Dorsolateral prefrontal cortex (tissue), 118 donors: Measurements from ENCODE around the gene PTDSS2. TPM values are rescaled to one million over a fixed set of nuclear protein-coding genes. Genes with fewer than 3 reads are reported as not detected.

ENCODE experiments used
- total RNA-seq, 120 experiments: library from RNA; stranded (reverse); gene quantifications; one replicate each; pipeline versions ENCODE4 v1.2.3 to v1.2.4, GENCODE V29; 2022

Gene PTDSS2
- total RNA-seq, 120 experiments from 2014 or later, result 32.5 to 82.7 (median 53.2) TPM

Other genes starting within 250 kb of the PTDSS2 start
- 10 to 100 TPM; 22.9 to 47.4 (median 33.0) TPM for gene BET1L, start 242.9 kb upstream of the PTDSS2 start, total RNA-seq
- gene RIC8A, start 242.6 kb upstream of the PTDSS2 start, total RNA-seq, result 100 to 1,000 TPM in 2 of 120 experiments, 10 to 100 TPM in 118; 55.0 to 104 (median 78.7) TPM
- 10 to 100 TPM; 32.3 to 71.0 (median 52.8) TPM for gene SIRT3, start 213.9 kb upstream of the PTDSS2 start, total RNA-seq
- 100 to 1,000 TPM in 5 of 120 experiments, 10 to 100 TPM in 115; 50.5 to 105 (median 80.8) TPM for gene PSMD13, start 213.3 kb upstream of the PTDSS2 start, total RNA-seq
- under 1 TPM in 48 of 120 experiments, not detected in 72; 0.13 to 0.76 (median 0.26) TPM for gene NLRP6, start 171.9 kb upstream of the PTDSS2 start, total RNA-seq
- 10 to 100 TPM in 62 of 120 experiments, 1 to 10 TPM in 58; 2.7 to 23.2 (median 10.1) TPM for gene PGGHG, start 161.2 kb upstream of the PTDSS2 start, total RNA-seq
- gene IFITM5, start 150.8 kb upstream of the PTDSS2 start, total RNA-seq, result under 1 TPM in 1 of 120 experiments, not detected in 119; 0.76 TPM
- 100 to 1,000 TPM in 70 of 120 experiments, 10 to 100 TPM in 50; 21.6 to 340 (median 114) TPM for gene IFITM2, start 142.5 kb upstream of the PTDSS2 start, total RNA-seq
- gene IFITM1, start 136.2 kb upstream of the PTDSS2 start, total RNA-seq, result 100 to 1,000 TPM in 23 of 120 experiments, 10 to 100 TPM in 97; 19.2 to 217 (median 70.2) TPM
- gene IFITM3, start 129.4 kb upstream of the PTDSS2 start, total RNA-seq, result 100 to 1,000 TPM in 115 of 120 experiments, 10 to 100 TPM in 5; 78.3 to 905 (median 216) TPM
- 100 to 1,000 TPM in 116 of 120 experiments, 10 to 100 TPM in 4; 81.4 to 330 (median 132) TPM for gene B4GALNT4, start 80.8 kb upstream of the PTDSS2 start, total RNA-seq
- gene PKP3, start 56.1 kb upstream of the PTDSS2 start, total RNA-seq, result 1 to 10 TPM in 96 of 120 experiments, under 1 TPM in 22, not detected in 2; 0.29 to 5.2 (median 1.7) TPM
- 10 to 100 TPM; 13.7 to 52.3 (median 29.2) TPM for gene SIGIRR, start 35.3 kb upstream of the PTDSS2 start, total RNA-seq
- gene ANO9, start 8.3 kb upstream of the PTDSS2 start, total RNA-seq, result under 1 TPM in 21 of 120 experiments, not detected in 99; 0.08 to 0.70 (median 0.20) TPM
- 100 to 1,000 TPM in 68 of 120 experiments, 10 to 100 TPM in 52; 67.4 to 242 (median 102) TPM for gene RNH1, start 57.0 kb downstream of the PTDSS2 start, total RNA-seq
- gene HRAS, start 85.3 kb downstream of the PTDSS2 start, total RNA-seq, result 100 to 1,000 TPM in 19 of 120 experiments, 10 to 100 TPM in 101; 50.7 to 122 (median 86.8) TPM
- 1 to 10 TPM; 1.5 to 6.7 (median 3.8) TPM for gene LRRC56, start 87.2 kb downstream of the PTDSS2 start, total RNA-seq
- 1 to 10 TPM in 17 of 120 experiments, under 1 TPM in 67, not detected in 36; 0.20 to 2.8 (median 0.70) TPM for gene LMNTD2, start 110.5 kb downstream of the PTDSS2 start, total RNA-seq
- gene RASSF7, start 110.7 kb downstream of the PTDSS2 start, total RNA-seq, result 10 to 100 TPM in 34 of 120 experiments, 1 to 10 TPM in 86; 4.1 to 15.0 (median 8.8) TPM
- gene PHRF1, start 126.2 kb downstream of the PTDSS2 start, total RNA-seq, result 10 to 100 TPM; 24.7 to 43.4 (median 32.3) TPM
- gene IRF7, start 165.7 kb downstream of the PTDSS2 start, total RNA-seq, result 10 to 100 TPM in 62 of 120 experiments, 1 to 10 TPM in 58; 3.7 to 42.0 (median 10.2) TPM
- not detected for gene CDHR5, start 174.7 kb downstream of the PTDSS2 start, total RNA-seq
- gene SCT, start 176.9 kb downstream of the PTDSS2 start, total RNA-seq, result 1 to 10 TPM in 2 of 120 experiments, not detected in 118; 1.6 to 3.1 TPM
- 1 to 10 TPM in 111 of 120 experiments, under 1 TPM in 7, not detected in 2; 0.55 to 8.4 (median 3.0) TPM for gene DRD4, start 187.0 kb downstream of the PTDSS2 start, total RNA-seq
- gene DEAF1, start 244.9 kb downstream of the PTDSS2 start, total RNA-seq, result 100 to 1,000 TPM in 119 of 120 experiments, 10 to 100 TPM in 1; 72.0 to 250 (median 144) TPM
- 10 to 100 TPM; 14.5 to 48.6 (median 27.2) TPM for gene TMEM80, start 245.5 kb downstream of the PTDSS2 start, total RNA-seq